NT2/D1 (cell line): Measurements from ENCODE around the gene PROM1.

Source experiments
- SUZ12 ChIP-seq: IDR thresholded peaks from 2 replicates; pipeline ENCODE4 v1.6.1; 2011; ENCODE audit not compliant: insufficient read length, insufficient read depth; ENCODE audit errors: extremely low read depth
- YY1 ChIP-seq: IDR thresholded peaks from 2 replicates; pipeline ENCODE4 v1.6.1; 2011; ENCODE audit not compliant: insufficient read length, insufficient read depth

DNA sequence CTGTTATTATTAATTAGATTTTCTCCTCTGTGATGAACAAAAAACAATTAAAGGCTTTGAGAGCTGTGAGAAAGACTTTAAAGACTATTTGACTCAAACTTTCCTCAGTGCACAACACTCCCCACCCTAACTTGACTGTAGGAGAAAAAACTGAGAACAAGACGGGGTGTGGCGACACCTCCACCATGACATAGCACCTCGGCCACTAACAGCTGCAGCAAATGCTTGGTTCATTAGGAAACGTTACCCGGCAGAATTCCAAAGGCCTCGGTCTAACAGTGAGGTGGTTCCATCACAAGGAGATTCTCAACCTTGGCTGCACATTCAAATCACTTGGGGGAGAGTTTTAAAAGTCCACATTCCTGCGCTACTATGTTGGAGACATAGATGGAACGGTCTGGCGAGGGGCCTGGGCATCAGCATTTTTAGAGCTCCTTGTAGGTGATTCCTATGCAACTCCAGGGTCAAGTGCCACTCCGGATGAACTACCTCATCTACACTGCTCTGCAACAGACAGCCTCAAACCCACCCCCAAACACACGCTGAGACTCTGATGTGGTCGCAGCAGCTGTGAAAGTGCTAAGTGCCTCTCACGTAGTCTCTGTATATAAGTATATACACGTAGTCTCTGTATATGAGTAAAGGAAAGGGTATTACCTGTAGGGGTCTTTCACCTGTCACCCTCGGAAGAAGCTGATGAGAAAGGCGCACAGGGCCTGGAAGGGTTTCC, 121.9 kb downstream of the PROM1 start:
- TF ChIP-seq YY1 = no peak
- no peak for TF ChIP-seq SUZ12
